H9 (cell line): ENCODE measurements around the gene ABCG5. TPM values are rescaled to one million over a fixed set of nuclear protein-coding genes. Genes with fewer than 3 reads are reported as not detected.

Experiments used
- DNase-seq: peaks from one replicate; pipeline ENCODE4 v3.0.0-alpha.2; 2017
- H2AFZ ChIP-seq: one replicate; pipeline ENCODE4 v1.6.1; 2013; ENCODE audit warnings: mild to moderate bottlenecking, low read length, control low read depth, moderate library complexity
- H2AK5ac ChIP-seq: 2 replicates; pipeline ENCODE4 v1.6.1; 2013; ENCODE audit warnings: low read length, control low read depth, mixed read lengths; ENCODE audit not compliant: insufficient read length
- H2BK120ac ChIP-seq: one replicate; pipeline ENCODE4 v1.6.1; 2013; ENCODE audit warnings: low read depth, mild to moderate bottlenecking, low read length, control low read depth, inconsistent platforms; ENCODE audit not compliant: poor library complexity, severe bottlenecking
- H2BK12ac ChIP-seq: 2 replicates; pipeline ENCODE4 v1.6.1; 2013; ENCODE audit warnings: low read length, control low read depth, mixed read lengths, low read depth; ENCODE audit not compliant: insufficient read length
- H2BK15ac ChIP-seq: 2 replicates; pipeline ENCODE4 v1.6.1; 2013; ENCODE audit warnings: low read depth, low read length, control low read depth
- H2BK20ac ChIP-seq: one replicate; pipeline ENCODE4 v1.6.1; 2013; ENCODE audit warnings: low read depth, mild to moderate bottlenecking, low read length, control low read depth, inconsistent platforms; ENCODE audit not compliant: poor library complexity, severe bottlenecking
- H2BK5ac ChIP-seq: 2 replicates; pipeline ENCODE4 v1.6.1; 2013; ENCODE audit warnings: low read length, control low read depth, mixed read lengths; ENCODE audit not compliant: insufficient read length
- H3K14ac ChIP-seq: 2 replicates; pipeline ENCODE4 v1.6.1; 2013; ENCODE audit warnings: low read length, control low read depth; ENCODE audit not compliant: insufficient read depth
- H3K18ac ChIP-seq: 2 replicates; pipeline ENCODE4 v1.6.1; 2013; ENCODE audit warnings: low read depth, mild to moderate bottlenecking, mixed read lengths, low read length, control low read depth; ENCODE audit not compliant: insufficient read length
- H3K23ac ChIP-seq: 2 replicates; pipeline ENCODE4 v1.6.1; 2013; ENCODE audit warnings: low read length, control low read depth, mixed read lengths, low read depth; ENCODE audit not compliant: insufficient read length
- H3K23me2 ChIP-seq: 2 replicates; pipeline ENCODE4 v1.6.1; 2013; ENCODE audit warnings: low read depth, mild to moderate bottlenecking, mixed read lengths, low read length, control low read depth; ENCODE audit not compliant: insufficient read length, poor library complexity, severe bottlenecking
- H3K27ac ChIP-seq: 2 replicates; pipeline ENCODE4 v1.5.1; 2013; ENCODE audit warnings: low read length, control low read depth, mixed read lengths, low read depth; ENCODE audit not compliant: insufficient read length
- H3K27me3 ChIP-seq: 2 replicates; pipeline ENCODE4 v1.6.1; 2013; ENCODE audit warnings: low read length, control low read depth, inconsistent platforms; ENCODE audit not compliant: insufficient read depth
- H3K4ac ChIP-seq: 2 replicates; pipeline ENCODE4 v1.6.1; 2013; ENCODE audit warnings: low read depth, mild to moderate bottlenecking, control low read depth, inconsistent platforms, low read length, moderate library complexity
- H3K4me1 ChIP-seq: 2 replicates; pipeline ENCODE4 v1.6.1; 2013; ENCODE audit warnings: low read length, control low read depth, inconsistent platforms; ENCODE audit not compliant: insufficient read depth
- H3K4me2 ChIP-seq: 2 replicates; pipeline ENCODE4 v1.6.1; 2013; ENCODE audit warnings: low read length, control low read depth, mixed read lengths; ENCODE audit not compliant: insufficient read length, insufficient read depth
- H3K56ac ChIP-seq: 2 replicates; pipeline ENCODE4 v1.6.1; 2013; ENCODE audit warnings: low read depth, mild to moderate bottlenecking, mixed read lengths, low read length, control low read depth; ENCODE audit not compliant: insufficient read length
- H3K79me1 ChIP-seq: 2 replicates; pipeline ENCODE4 v1.6.1; 2013; ENCODE audit warnings: low read depth, mild to moderate bottlenecking, moderate library complexity, low read length, control low read depth, inconsistent platforms; ENCODE audit not compliant: insufficient read depth, poor library complexity, severe bottlenecking
- H3K79me2 ChIP-seq: 2 replicates; pipeline ENCODE4 v1.6.1; 2013; ENCODE audit warnings: low read length, control low read depth, inconsistent platforms; ENCODE audit not compliant: insufficient read depth
- H3K9ac ChIP-seq: 2 replicates; pipeline ENCODE4 v1.6.1; 2013; ENCODE audit warnings: low read length, control low read depth, mixed read lengths; ENCODE audit not compliant: insufficient read length; ENCODE audit errors: extremely low read depth
- H3K9me3 ChIP-seq: one replicate; pipeline ENCODE4 v1.6.1; 2013; ENCODE audit warnings: low read depth, low read length, inconsistent platforms; ENCODE audit not compliant: control insufficient read depth
- H3T11ph ChIP-seq: one replicate; pipeline ENCODE4 v1.6.1; 2013; ENCODE audit warnings: mild to moderate bottlenecking, low read length, control low read depth, inconsistent platforms
- H4K20me1 ChIP-seq: one replicate; pipeline ENCODE4 v1.6.1; 2013; ENCODE audit not compliant: control insufficient read depth, insufficient read length, insufficient read depth
- H4K5ac ChIP-seq: 2 replicates; pipeline ENCODE4 v1.6.1; 2013; ENCODE audit warnings: low read depth, mild to moderate bottlenecking, mixed read lengths, low read length, control low read depth; ENCODE audit not compliant: insufficient read length
- H4K8ac ChIP-seq: replicated peaks from 2 replicates; pipeline ENCODE4 v1.6.1; 2013; ENCODE audit warnings: low read length, control low read depth, mixed read lengths, low read depth; ENCODE audit not compliant: insufficient read length
- H4K91ac ChIP-seq: 2 replicates; pipeline ENCODE4 v1.6.1; 2013; ENCODE audit warnings: low read depth, mild to moderate bottlenecking, moderate library complexity, mixed read lengths, low read length, control low read depth; ENCODE audit not compliant: insufficient read length
- H3K27ac Mint-ChIP-seq, 3 experiments: 2 replicates in 2 of 3; 3 replicates in 1 of 3; pipeline ENCODE4 v1.8.0; 2020 to 2021; ENCODE audit warnings: mixed read lengths in 3 of 3, mild to moderate bottlenecking in 1 of 3, moderate library complexity in 1 of 3
- H3K27me3 Mint-ChIP-seq: 2 replicates; pipeline ENCODE4 v1.8.0; 2021; ENCODE audit warnings: low read depth, mild to moderate bottlenecking, moderate library complexity, mixed read lengths
- H3K36me3 Mint-ChIP-seq, 3 experiments: 2 replicates in 2 of 3; 3 replicates in 1 of 3; pipeline ENCODE4 v1.8.0; 2020 to 2021; ENCODE audit warnings: low read depth in 3 of 3, mixed read lengths in 3 of 3; ENCODE audit not compliant: insufficient read depth in 1 of 3
- H3K4me1 Mint-ChIP-seq, 2 experiments: 2 replicates each; pipeline ENCODE4 v1.8.0; 2020; ENCODE audit warnings: mixed read lengths in 2 of 2
- H3K4me3 Mint-ChIP-seq, 2 experiments: 2 replicates in 1 of 2; 3 replicates in 1 of 2; pipeline ENCODE4 v1.8.0; 2020 to 2021; ENCODE audit warnings: mild to moderate bottlenecking in 2 of 2, mixed read lengths in 2 of 2, moderate library complexity in 1 of 2
- H3K9me3 Mint-ChIP-seq, 2 experiments: 2 replicates in 1 of 2; 3 replicates in 1 of 2; pipeline ENCODE4 v1.8.0; 2020; ENCODE audit warnings: mild to moderate bottlenecking in 2 of 2, mixed read lengths in 2 of 2, moderate library complexity in 1 of 2
- CTCF ChIP-seq: fragments of 200-600 bp; sonication (generic); conservative IDR thresholded peaks from 3 replicates; pipeline ENCODE4 v1.8.0; 2021; ENCODE audit warnings: antibody characterized with exemption, mild to moderate bottlenecking
- WGBS: extraction: QIAGEN DNeasy Blood & Tissue Kit; methylation state at CpG from one replicate; pipeline ENCODE4 v1.1.7; 2013; ENCODE audit warnings: missing lambda C conversion rate, low lambda C conversion rate, mixed read lengths; ENCODE audit not compliant: insufficient read length; ENCODE audit errors: extremely low coverage; 5-methylcytosine and 5-hydroxymethylcytosine counted together
- total RNA-seq: library from RNA; stranded (reverse); gene quantifications from 2 replicates; pipeline ENCODE4 v1.2.1, GENCODE V29; 2021

The ABCG5 gene
- total RNA-seq, 1 experiment from 2014 or later = not detected

GRCh38 chr2:43846140-43846793 is 7.6 kb upstream of the ABCG5 start:
- Histone ChIP-seq H3K27me3 (no peaks in the 10 kb centered on the region), H4K91ac (no peak overlapping the region), H3K14ac (no peak overlapping the region), H2BK12ac (no peak overlapping the region), H3K79me1 (no peaks in the 10 kb centered on the region), H3K18ac (no peak overlapping the region), H3K23me2 (no peaks in the 10 kb centered on the region), H3K4ac (no peak overlapping the region), H2BK20ac (no peak overlapping the region), H3K9me3 (no peaks in the 10 kb centered on the region), H4K5ac (no peak overlapping the region), H4K8ac (no peak overlapping the region), H2BK5ac (no peak overlapping the region), H2AFZ (no peak overlapping the region), H3T11ph (no peak overlapping the region), H3K4me1 (no peaks in the 10 kb centered on the region), H3K79me2 (no peaks in the 10 kb centered on the region), H3K56ac (no peak overlapping the region), H2AK5ac (no peak overlapping the region), H2BK120ac (no peak overlapping the region), H4K20me1 (no peaks in the 10 kb centered on the region), H3K27ac (no peak overlapping the region), H2BK15ac (no peak overlapping the region), H3K4me2 (no peak overlapping the region), H3K23ac (no peak overlapping the region), H3K9ac (no peak overlapping the region)
- TF ChIP-seq CTCF = no peak
- H3K27me3 Mint-ChIP-seq = peaks cover 7% of the 10 kb centered on the region; the same call in 1 of the 2 replicates
- no CpG with 5 or more reads among the region's 5 CpGs for WGBS
- no peaks in the 10 kb centered on the region for H3K4me1 Mint-ChIP-seq
- no peaks in the 10 kb centered on the region for H3K9me3 Mint-ChIP-seq
- DNase-seq = no peak
- H3K4me3 Mint-ChIP-seq = no peak overlapping the region
- no peaks in the 10 kb centered on the region for H3K36me3 Mint-ChIP-seq
- H3K27ac Mint-ChIP-seq = no peak overlapping the region
